CD4-positive, alpha-beta T cell (primary cell): Measurements from ENCODE around the gene VAV1. TPM values are rescaled to one million over a fixed set of nuclear protein-coding genes. Genes with fewer than 3 reads are reported as not detected.

Experiments used
- ATAC-seq: fragments of 200-7000 bp; cut with Tn5 transposase; one replicate; pipeline ENCODE4 v1.10.0; 2022; ENCODE audit warnings: mild to moderate bottlenecking; ENCODE audit not compliant: poor library complexity
- CTCF ChIA-PET: fragments of 350-600 bp; sonication (Branson Sonifier 250); formaldehyde crosslinking; loops from one replicate; lab custom pipeline; 2021; ENCODE audit warnings: antibody characterized with exemption, inconsistent platforms; lab: Charles Lee
- POLR2A ChIA-PET: fragments of 350-600 bp; sonication (Branson Sonifier 250); formaldehyde crosslinking; loops from one replicate; lab custom pipeline; 2021; ENCODE audit warnings: antibody characterized with exemption, inconsistent platforms; lab: Charles Lee
- DNase-seq, 14 experiments: peaks; one replicate each; pipeline ENCODE4 v3.0.0-alpha.2; 2013 to 2020; ENCODE audit warnings: mixed read lengths in 2 of 14
- H3K27ac ChIP-seq, 2 donors: one replicate each; pipeline versions ENCODE4 v1.5.1 to v1.7.0; 2013; ENCODE audit warnings: low read length in 2 of 2, low read depth in 1 of 2, mild to moderate bottlenecking in 1 of 2
- H3K27me3 ChIP-seq, 2 experiments: 1 replicate in 1 of 2; 2 replicates in 1 of 2; pipeline versions ENCODE4 v1.6.1 to v1.7.0; 2013; ENCODE audit warnings: low read length in 2 of 2, control low read depth in 1 of 2, mild to moderate bottlenecking in 1 of 2, moderate library complexity in 1 of 2; ENCODE audit not compliant: insufficient read depth in 2 of 2, control insufficient read depth in 1 of 2
- H3K36me3 ChIP-seq: one replicate; pipeline ENCODE4 v1.6.1; 2013; ENCODE audit warnings: low read length, control low read depth; ENCODE audit not compliant: insufficient read depth
- H3K4me1 ChIP-seq: one replicate; pipeline ENCODE4 v1.6.1; 2013; ENCODE audit warnings: low read length, control low read depth; ENCODE audit not compliant: insufficient read depth
- H3K4me3 ChIP-seq: one replicate; pipeline ENCODE4 v1.5.1; 2013; ENCODE audit warnings: mild to moderate bottlenecking, low read length, moderate library complexity
- H3K9me3 ChIP-seq, 2 experiments: 1 replicate in 1 of 2; 2 replicates in 1 of 2; pipeline versions ENCODE4 v1.6.1 to v1.7.0; 2013; ENCODE audit warnings: low read length in 2 of 2, mild to moderate bottlenecking in 2 of 2, control low read depth in 1 of 2, moderate library complexity in 1 of 2; ENCODE audit not compliant: control insufficient read depth in 1 of 2, insufficient read depth in 1 of 2
- H3K27ac Mint-ChIP-seq: one replicate; pipeline ENCODE4 v1.8.0; 2020; ENCODE audit warnings: mixed read lengths
- H3K27me3 Mint-ChIP-seq: one replicate; pipeline ENCODE4 v1.8.0; 2021; ENCODE audit warnings: mixed read lengths
- H3K36me3 Mint-ChIP-seq: one replicate; pipeline ENCODE4 v1.8.0; 2021; ENCODE audit warnings: low read depth, mixed read lengths
- H3K4me1 Mint-ChIP-seq: one replicate; pipeline ENCODE4 v1.8.0; 2021; ENCODE audit warnings: low read depth, mixed read lengths
- H3K4me3 Mint-ChIP-seq: one replicate; pipeline ENCODE4 v1.8.0; 2020; ENCODE audit warnings: mild to moderate bottlenecking, mixed read lengths
- H3K9me3 Mint-ChIP-seq: one replicate; pipeline ENCODE4 v1.8.0; 2020; ENCODE audit warnings: mixed read lengths
- CTCF ChIP-seq: fragments of 200-600 bp; IDR thresholded peaks from one replicate; pipeline ENCODE4 v1.8.0; 2022; ENCODE audit warnings: antibody characterized with exemption, mild to moderate bottlenecking
- intact Hi-C, 2 experiments: fragments of 100-400 bp; cut with DNase I in 1 of 2; cut with micrococcal nuclease in 1 of 2; formaldehyde crosslinking; loops; one replicate each; pipeline versions ENCODE4 v1.15.1 to v1.9.0; 2023 to 2025; cut with DNase I, micrococcal nuclease
- total RNA-seq, 174 experiments: library from RNA in 2 of 174; stranded (reverse) in 2 of 174; gene quantifications; one replicate each; pipeline ENCODE4 v1.2.3 and lab custom pipeline; 2021 to 2026

VAV1 gene
- total RNA-seq, 2 experiments from 2014 or later, result 70.0 to 70.1 TPM

GRCh38 chr19:6752256-6753177 is 20.0 kb upstream of the VAV1 start:
- H3K27me3 Mint-ChIP-seq, result no peaks in the 10 kb centered on the region
- no peaks in the 10 kb centered on the region for H3K9me3 ChIP-seq
- peaks cover 77% of the 10 kb centered on the region for H3K36me3 ChIP-seq
- H3K4me3 Mint-ChIP-seq, result no peak overlapping the region
- ChIA-PET POLR2A (interaction anchor here (1.0 to 1.1 kb wide), 2 partner anchors 20 to 111 kb away, joined by 3 read pairs; partner anchors contain the start of gene VAV1), CTCF (interaction anchor here (0.9 to 1.7 kb wide), 3 partner anchors 14 to 111 kb away, joined by 3 to 8 read pairs (median 6); no protein-coding TSS in a partner anchor)
- peaks cover 11% of the 10 kb centered on the region for H3K4me1 Mint-ChIP-seq
- peaks cover 14% of the 10 kb centered on the region for H3K4me1 ChIP-seq
- DNase-seq (peak in 1 of 14 experiments; percentile 30), ATAC-seq (no peak)
- no peak overlapping the region for H3K27ac ChIP-seq
- H3K36me3 Mint-ChIP-seq, result peaks cover 85% of the 10 kb centered on the region
- no peak for TF ChIP-seq CTCF
- intact Hi-C loops, result loop anchor here (1.0 to 5.0 kb wide), 5 partner anchors 14 to 235 kb away; partner anchors contain the start of genes GPR108 (in 1 of the 2), SH2D3A (in 1 of the 2) and TRIP10 (in 1 of the 2)
- H3K4me3 ChIP-seq, result no peak overlapping the region
- no peaks in the 10 kb centered on the region for H3K9me3 Mint-ChIP-seq
- H3K27ac Mint-ChIP-seq, result peak overlapping the region; percentile 80
- H3K27me3 ChIP-seq, result no peaks in the 10 kb centered on the region

- intact Hi-C loops, result loop anchor here (1.0 to 5.0 kb wide), 5 partner anchors 13 to 236 kb away; partner anchors contain the start of genes GPR108 (in 1 of the 2), SH2D3A (in 1 of the 2) and TRIP10 (in 1 of the 2)
- CTCF ChIA-PET, result interaction anchor here (0.9 to 1.7 kb wide), 3 partner anchors 15 to 110 kb away, joined by 3 to 8 read pairs (median 6); no protein-coding TSS in a partner anchor
- H3K9me3 ChIP-seq, result no peaks in the 10 kb centered on the region
- peaks cover 14% of the 10 kb centered on the region for H3K4me1 ChIP-seq
- peak overlapping the region; percentile 2 to 15 for H3K27ac ChIP-seq
- no peaks in the 10 kb centered on the region for H3K27me3 ChIP-seq
- peak overlapping the region; percentile 80 for H3K27ac Mint-ChIP-seq
- POLR2A ChIA-PET, result interaction anchor here (1.0 to 1.5 kb wide), 3 partner anchors 14 to 110 kb away, joined by 3 read pairs; partner anchors contain the start of genes TRIP10 and VAV1
- peaks cover 71% of the 10 kb centered on the region for H3K36me3 ChIP-seq
- peak; percentile 59 for TF ChIP-seq CTCF
- H3K4me1 Mint-ChIP-seq, result peaks cover 11% of the 10 kb centered on the region
- no peaks in the 10 kb centered on the region for H3K9me3 Mint-ChIP-seq
- ATAC-seq, result peak; percentile 92
- H3K4me3 Mint-ChIP-seq, result peak overlapping the region; percentile 79
- H3K27me3 Mint-ChIP-seq, result no peaks in the 10 kb centered on the region
- DNase-seq, result peak; percentile 58 to 89 (median 73)
- peaks cover 83% of the 10 kb centered on the region for H3K36me3 Mint-ChIP-seq
- H3K4me3 ChIP-seq, result peak overlapping the region; percentile 47
Measured at GRCh38 chr19:6753178-6754031, 19.1 kb upstream of the VAV1 start.
